ENCODE results near the gene THBS3. TPM values are rescaled to one million over a fixed set of nuclear protein-coding genes. Genes with fewer than 3 reads are reported as not detected.

THBS3 gene
- total RNA-seq, 2 experiments from 2014 or later, result 25.5 to 26.1 TPM

GRCh38 chr1:155177918-155178281, 29.8 kb downstream of the THBS3 start:
- no peak overlapping the region for H3K4me3 ChIP-seq (ENCODE audit: low read length)
- Mint-ChIP-seq H3K27ac (no peak overlapping the region), H3K4me3 (no peak overlapping the region), H3K9me3 (no peaks in the 10 kb centered on the region), H3K4me1 (ENCODE audit: low read depth) (peaks cover 36% of the 10 kb centered on the region), H3K36me3 (ENCODE audit: low read depth) (peaks cover 34% of the 10 kb centered on the region), H3K27me3 (no peaks in the 10 kb centered on the region)
- ChIA-PET CTCF (interaction anchor here (0.8 to 4.4 kb wide), 4 partner anchors 16 to 66 kb away, joined by 3 to 34 read pairs (median 4); no protein-coding TSS in a partner anchor), POLR2A (interaction anchor here (0.9 to 1.6 kb wide), 2 partner anchors 16 to 49 kb away, joined by 3 to 6 read pairs; no protein-coding TSS in a partner anchor)
- H3K27me3 ChIP-seq (ENCODE audit: control insufficient read depth in 1 of 2, insufficient read depth in 2 of 2, low read length in 2 of 2), result no peaks in the 10 kb centered on the region
- no peak overlapping the region for H3K27ac ChIP-seq (ENCODE audit: low read depth in 1 of 2, low read length in 2 of 2)
- H3K9me3 ChIP-seq (ENCODE audit: control insufficient read depth in 1 of 2, insufficient read depth in 1 of 2, low read length in 2 of 2), result no peaks in the 10 kb centered on the region
- TF ChIP-seq, protein P1, sequence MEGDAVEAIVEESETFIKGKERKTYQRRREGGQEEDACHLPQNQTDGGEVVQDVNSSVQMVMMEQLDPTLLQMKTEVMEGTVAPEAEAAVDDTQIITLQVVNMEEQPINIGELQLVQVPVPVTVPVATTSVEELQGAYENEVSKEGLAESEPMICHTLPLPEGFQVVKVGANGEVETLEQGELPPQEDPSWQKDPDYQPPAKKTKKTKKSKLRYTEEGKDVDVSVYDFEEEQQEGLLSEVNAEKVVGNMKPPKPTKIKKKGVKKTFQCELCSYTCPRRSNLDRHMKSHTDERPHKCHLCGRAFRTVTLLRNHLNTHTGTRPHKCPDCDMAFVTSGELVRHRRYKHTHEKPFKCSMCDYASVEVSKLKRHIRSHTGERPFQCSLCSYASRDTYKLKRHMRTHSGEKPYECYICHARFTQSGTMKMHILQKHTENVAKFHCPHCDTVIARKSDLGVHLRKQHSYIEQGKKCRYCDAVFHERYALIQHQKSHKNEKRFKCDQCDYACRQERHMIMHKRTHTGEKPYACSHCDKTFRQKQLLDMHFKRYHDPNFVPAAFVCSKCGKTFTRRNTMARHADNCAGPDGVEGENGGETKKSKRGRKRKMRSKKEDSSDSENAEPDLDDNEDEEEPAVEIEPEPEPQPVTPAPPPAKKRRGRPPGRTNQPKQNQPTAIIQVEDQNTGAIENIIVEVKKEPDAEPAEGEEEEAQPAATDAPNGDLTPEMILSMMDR (IDR thresholded peaks at IDR 0.05), result no peak
- intact Hi-C loops (cut with DNase I, micrococcal nuclease), result loop anchor here (2.0 to 5.0 kb wide), 4 partner anchors 17 to 415 kb away; partner anchors contain the start of gene RUSC1 (in 1 of the 2)
- ATAC-seq (ENCODE audit: poor library complexity), result no peak
- peaks cover 42% of the 10 kb centered on the region for H3K4me1 ChIP-seq (ENCODE audit: insufficient read depth, low read length)
- peaks cover 44% of the 10 kb centered on the region for H3K36me3 ChIP-seq (ENCODE audit: insufficient read depth, low read length)
- DNase-seq, result peak in 3 of 14 experiments; percentile 3 to 27 (median 20)

DNA sequence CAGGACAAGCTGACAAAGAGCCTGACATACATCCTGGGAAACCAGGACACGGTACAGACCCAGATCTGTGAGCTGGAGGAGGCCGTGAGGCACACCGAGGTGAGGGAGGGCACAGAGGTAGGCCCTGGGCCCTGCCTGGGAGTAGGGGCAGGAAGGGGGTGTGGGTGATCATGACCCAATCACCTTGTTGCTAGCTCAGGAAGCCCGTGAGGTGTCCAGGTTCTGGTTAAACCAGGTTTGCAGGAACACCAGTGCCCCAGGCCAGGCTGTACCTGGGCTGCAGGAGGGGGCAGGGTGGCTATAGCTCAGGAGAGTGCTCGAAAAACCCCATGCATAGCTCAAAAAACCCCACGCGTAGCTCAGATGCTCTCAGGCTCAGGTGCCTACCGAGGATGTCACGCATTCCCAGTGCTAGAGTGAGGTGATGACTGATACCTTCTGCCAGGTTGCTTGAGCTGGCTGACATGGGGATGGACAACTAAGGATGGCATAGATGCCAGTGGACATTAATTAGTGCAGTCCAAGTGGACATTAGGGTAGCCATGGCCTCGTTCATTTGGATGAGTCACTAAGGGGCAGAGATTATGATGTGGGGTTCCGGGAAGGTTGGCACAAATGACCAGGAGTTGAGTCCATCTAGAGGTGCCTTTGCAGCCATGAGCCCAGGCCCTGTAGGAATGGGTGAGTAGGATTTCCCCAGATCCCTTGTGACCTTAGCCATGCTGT, 30.3 kb downstream of the THBS3 start:
- Mint-ChIP-seq H3K4me3 (no peak overlapping the region), H3K4me1 (ENCODE audit: low read depth) (peaks cover 40% of the 10 kb centered on the region), H3K36me3 (ENCODE audit: low read depth) (peaks cover 40% of the 10 kb centered on the region), H3K27ac (no peak overlapping the region), H3K9me3 (no peaks in the 10 kb centered on the region), H3K27me3 (no peaks in the 10 kb centered on the region)
- CTCF ChIA-PET, result interaction anchor here (0.8 to 4.4 kb wide), 4 partner anchors 17 to 67 kb away, joined by 3 to 34 read pairs (median 4); no protein-coding TSS in a partner anchor
- TF ChIP-seq, protein P1 (IDR thresholded peaks at IDR 0.05), result no peak
- Histone ChIP-seq H3K9me3 (ENCODE audit: control insufficient read depth in 1 of 2, insufficient read depth in 1 of 2, low read length in 2 of 2) (no peaks in the 10 kb centered on the region), H3K36me3 (ENCODE audit: insufficient read depth, low read length) (peaks cover 42% of the 10 kb centered on the region), H3K27me3 (ENCODE audit: control insufficient read depth in 1 of 2, insufficient read depth in 2 of 2, low read length in 2 of 2) (no peaks in the 10 kb centered on the region), H3K4me1 (ENCODE audit: insufficient read depth, low read length) (peaks cover 47% of the 10 kb centered on the region), H3K27ac (ENCODE audit: low read depth in 1 of 2, low read length in 2 of 2) (no peak overlapping the region), H3K4me3 (ENCODE audit: low read length) (no peak overlapping the region)
- POLR2A ChIA-PET, result interaction anchor here (0.7 to 1.6 kb wide), 2 partner anchors 16 to 50 kb away, joined by 4 to 6 read pairs; no protein-coding TSS in a partner anchor
- intact Hi-C loops (cut with DNase I, micrococcal nuclease), result loop anchor here (2.0 to 5.0 kb wide), 4 partner anchors 17 to 415 kb away; partner anchors contain the start of gene RUSC1 (in 1 of the 2)
- ATAC-seq (ENCODE audit: poor library complexity), result no peak
- DNase-seq, result peak in 2 of 14 experiments; percentile 4 to 27

- intact Hi-C loops (cut with DNase I, micrococcal nuclease), result loop anchor here (1.0 to 5.0 kb wide), 5 partner anchors 18 to 416 kb away; partner anchors contain the start of gene RUSC1 (in 1 of the 2)
- Mint-ChIP-seq H3K27ac (peak overlapping the region; percentile 47), H3K36me3 (ENCODE audit: low read depth) (peaks cover 46% of the 10 kb centered on the region), H3K9me3 (no peaks in the 10 kb centered on the region), H3K4me1 (ENCODE audit: low read depth) (peaks cover 47% of the 10 kb centered on the region), H3K4me3 (peak overlapping the region; percentile 78), H3K27me3 (no peaks in the 10 kb centered on the region)
- Histone ChIP-seq H3K36me3 (ENCODE audit: insufficient read depth, low read length) (peaks cover 38% of the 10 kb centered on the region), H3K9me3 (ENCODE audit: control insufficient read depth in 1 of 2, insufficient read depth in 1 of 2, low read length in 2 of 2) (no peaks in the 10 kb centered on the region), H3K4me1 (ENCODE audit: insufficient read depth, low read length) (peaks cover 51% of the 10 kb centered on the region), H3K27ac (ENCODE audit: low read depth in 1 of 2, low read length in 2 of 2) (no peak overlapping the region), H3K27me3 (ENCODE audit: control insufficient read depth in 1 of 2, insufficient read depth in 2 of 2, low read length in 2 of 2) (no peaks in the 10 kb centered on the region), H3K4me3 (ENCODE audit: low read length) (no peak overlapping the region)
- ChIA-PET POLR2A (interaction anchor here (0.7 to 1.6 kb wide), 2 partner anchors 17 to 51 kb away, joined by 4 to 6 read pairs; no protein-coding TSS in a partner anchor), CTCF (interaction anchor here (0.8 to 4.4 kb wide), 6 partner anchors 17 to 99 kb away, joined by 3 to 34 read pairs (median 6); no protein-coding TSS in a partner anchor)
- TF ChIP-seq, protein P1 (IDR thresholded peaks at IDR 0.05), result peak; percentile 94
- peak; percentile 45 for ATAC-seq (ENCODE audit: poor library complexity)
- peak; percentile 76 to 92 (median 85) for DNase-seq
Observed at GRCh38 chr1:155176544-155177071, 31.1 kb downstream of the THBS3 start.
